CD4-positive, alpha-beta T cell (primary cell): ENCODE measurements around the gene MAML2. TPM values are rescaled to one million over a fixed set of nuclear protein-coding genes. Genes with fewer than 3 reads are reported as not detected.

Experiments used
- ATAC-seq: fragments of 200-7000 bp; cut with Tn5 transposase; one replicate; pipeline ENCODE4 v1.10.0; 2022; ENCODE audit warnings: mild to moderate bottlenecking; ENCODE audit not compliant: poor library complexity
- CTCF ChIA-PET: fragments of 350-600 bp; sonication (Branson Sonifier 250); formaldehyde crosslinking; loops from one replicate; lab custom pipeline; 2021; ENCODE audit warnings: antibody characterized with exemption, inconsistent platforms; lab: Charles Lee
- POLR2A ChIA-PET: fragments of 350-600 bp; sonication (Branson Sonifier 250); formaldehyde crosslinking; loops from one replicate; lab custom pipeline; 2021; ENCODE audit warnings: antibody characterized with exemption, inconsistent platforms; lab: Charles Lee
- DNase-seq, 14 experiments: peaks; one replicate each; pipeline ENCODE4 v3.0.0-alpha.2; 2013 to 2020; ENCODE audit warnings: mixed read lengths in 2 of 14
- H3K27ac ChIP-seq, 2 donors: one replicate each; pipeline versions ENCODE4 v1.5.1 to v1.7.0; 2013; ENCODE audit warnings: low read length in 2 of 2, low read depth in 1 of 2, mild to moderate bottlenecking in 1 of 2
- H3K27me3 ChIP-seq, 2 experiments: 1 replicate in 1 of 2; 2 replicates in 1 of 2; pipeline versions ENCODE4 v1.6.1 to v1.7.0; 2013; ENCODE audit warnings: low read length in 2 of 2, control low read depth in 1 of 2, mild to moderate bottlenecking in 1 of 2, moderate library complexity in 1 of 2; ENCODE audit not compliant: insufficient read depth in 2 of 2, control insufficient read depth in 1 of 2
- H3K36me3 ChIP-seq: one replicate; pipeline ENCODE4 v1.6.1; 2013; ENCODE audit warnings: low read length, control low read depth; ENCODE audit not compliant: insufficient read depth
- H3K4me1 ChIP-seq: one replicate; pipeline ENCODE4 v1.6.1; 2013; ENCODE audit warnings: low read length, control low read depth; ENCODE audit not compliant: insufficient read depth
- H3K4me3 ChIP-seq: one replicate; pipeline ENCODE4 v1.5.1; 2013; ENCODE audit warnings: mild to moderate bottlenecking, low read length, moderate library complexity
- H3K9me3 ChIP-seq, 2 experiments: 1 replicate in 1 of 2; 2 replicates in 1 of 2; pipeline versions ENCODE4 v1.6.1 to v1.7.0; 2013; ENCODE audit warnings: low read length in 2 of 2, mild to moderate bottlenecking in 2 of 2, control low read depth in 1 of 2, moderate library complexity in 1 of 2; ENCODE audit not compliant: control insufficient read depth in 1 of 2, insufficient read depth in 1 of 2
- H3K27ac Mint-ChIP-seq: one replicate; pipeline ENCODE4 v1.8.0; 2020; ENCODE audit warnings: mixed read lengths
- H3K27me3 Mint-ChIP-seq: one replicate; pipeline ENCODE4 v1.8.0; 2021; ENCODE audit warnings: mixed read lengths
- H3K36me3 Mint-ChIP-seq: one replicate; pipeline ENCODE4 v1.8.0; 2021; ENCODE audit warnings: low read depth, mixed read lengths
- H3K4me1 Mint-ChIP-seq: one replicate; pipeline ENCODE4 v1.8.0; 2021; ENCODE audit warnings: low read depth, mixed read lengths
- H3K4me3 Mint-ChIP-seq: one replicate; pipeline ENCODE4 v1.8.0; 2020; ENCODE audit warnings: mild to moderate bottlenecking, mixed read lengths
- H3K9me3 Mint-ChIP-seq: one replicate; pipeline ENCODE4 v1.8.0; 2020; ENCODE audit warnings: mixed read lengths
- intact Hi-C, 2 experiments: fragments of 100-400 bp; cut with DNase I in 1 of 2; cut with micrococcal nuclease in 1 of 2; formaldehyde crosslinking; loops; one replicate each; pipeline versions ENCODE4 v1.15.1 to v1.9.0; 2023 to 2025; cut with DNase I, micrococcal nuclease
- total RNA-seq, 174 experiments: library from RNA in 2 of 174; stranded (reverse) in 2 of 174; gene quantifications; one replicate each; pipeline ENCODE4 v1.2.3 and lab custom pipeline; 2021 to 2026
- TF ChIP-seq, protein P1 (sequence below): fragments of 200-600 bp; IDR thresholded peaks from one replicate; pipeline ENCODE4 v1.8.0; 2022; ENCODE audit warnings: antibody characterized with exemption, mild to moderate bottlenecking

MAML2 gene
- total RNA-seq, 2 experiments from 2014 or later: 58.8 to 59.8 TPM

GRCh38 chr11:96004862-96005261 is 338.1 kb downstream of the MAML2 start:
- Mint-ChIP-seq H3K36me3 (peaks cover 16% of the 10 kb centered on the region), H3K9me3 (peaks cover 7% of the 10 kb centered on the region), H3K4me3 (no peak overlapping the region), H3K27ac (no peak overlapping the region), H3K4me1 (peaks cover 43% of the 10 kb centered on the region), H3K27me3 (no peaks in the 10 kb centered on the region)
- Histone ChIP-seq H3K4me1 (no peaks in the 10 kb centered on the region), H3K27me3 (no peaks in the 10 kb centered on the region), H3K4me3 (no peak overlapping the region), H3K9me3 (no peaks in the 10 kb centered on the region), H3K36me3 (no peaks in the 10 kb centered on the region), H3K27ac (no peak overlapping the region)
- CTCF ChIA-PET: interaction anchor here (0.7 to 1.8 kb wide), 2 partner anchors 96 to 338 kb away, joined by 3 to 4 read pairs; partner anchors contain the start of gene MAML2
- DNase-seq (no peak), ATAC-seq (no peak)
- intact Hi-C loops: no loop called here
- TF ChIP-seq, protein P1, sequence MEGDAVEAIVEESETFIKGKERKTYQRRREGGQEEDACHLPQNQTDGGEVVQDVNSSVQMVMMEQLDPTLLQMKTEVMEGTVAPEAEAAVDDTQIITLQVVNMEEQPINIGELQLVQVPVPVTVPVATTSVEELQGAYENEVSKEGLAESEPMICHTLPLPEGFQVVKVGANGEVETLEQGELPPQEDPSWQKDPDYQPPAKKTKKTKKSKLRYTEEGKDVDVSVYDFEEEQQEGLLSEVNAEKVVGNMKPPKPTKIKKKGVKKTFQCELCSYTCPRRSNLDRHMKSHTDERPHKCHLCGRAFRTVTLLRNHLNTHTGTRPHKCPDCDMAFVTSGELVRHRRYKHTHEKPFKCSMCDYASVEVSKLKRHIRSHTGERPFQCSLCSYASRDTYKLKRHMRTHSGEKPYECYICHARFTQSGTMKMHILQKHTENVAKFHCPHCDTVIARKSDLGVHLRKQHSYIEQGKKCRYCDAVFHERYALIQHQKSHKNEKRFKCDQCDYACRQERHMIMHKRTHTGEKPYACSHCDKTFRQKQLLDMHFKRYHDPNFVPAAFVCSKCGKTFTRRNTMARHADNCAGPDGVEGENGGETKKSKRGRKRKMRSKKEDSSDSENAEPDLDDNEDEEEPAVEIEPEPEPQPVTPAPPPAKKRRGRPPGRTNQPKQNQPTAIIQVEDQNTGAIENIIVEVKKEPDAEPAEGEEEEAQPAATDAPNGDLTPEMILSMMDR: no peak
- POLR2A ChIA-PET: no interaction called here

DNA sequence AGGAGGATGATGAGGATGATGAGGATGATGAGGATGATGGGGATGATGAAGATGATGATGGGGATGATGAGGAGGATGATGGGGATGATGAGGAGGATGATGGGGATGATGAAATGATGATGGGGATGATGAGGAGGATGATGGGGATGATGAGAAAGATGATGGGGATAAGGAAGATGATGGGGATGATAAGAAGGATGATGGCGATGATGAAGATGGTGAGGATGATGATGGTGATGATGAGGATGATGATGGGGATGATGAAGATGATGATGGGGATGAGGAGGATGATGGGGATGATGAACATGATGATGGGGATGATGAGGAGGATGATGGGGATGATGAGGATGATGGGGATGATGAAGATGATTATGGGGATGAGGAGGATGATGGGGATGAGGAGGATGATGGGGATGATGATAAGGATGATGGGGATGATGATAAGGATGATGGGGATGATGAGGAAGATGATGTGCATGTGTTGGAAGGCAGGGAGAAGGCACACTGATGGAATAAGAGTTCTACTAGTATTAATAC is 340.2 kb downstream of the MAML2 start:
- Mint-ChIP-seq H3K9me3 (peaks cover 7% of the 10 kb centered on the region), H3K36me3 (peaks cover 16% of the 10 kb centered on the region), H3K4me1 (peaks cover 41% of the 10 kb centered on the region), H3K27ac (no peak overlapping the region), H3K27me3 (no peaks in the 10 kb centered on the region), H3K4me3 (no peak overlapping the region)
- ChIA-PET POLR2A (no interaction called here), CTCF (no interaction called here)
- intact Hi-C loops: no loop called here
- H3K27ac ChIP-seq: no peak overlapping the region
- H3K9me3 ChIP-seq: no peaks in the 10 kb centered on the region
- ATAC-seq (no peak), DNase-seq (no peak)
- no peak overlapping the region for H3K4me3 ChIP-seq
- TF ChIP-seq, protein P1: no peak
- no peaks in the 10 kb centered on the region for H3K4me1 ChIP-seq
- H3K36me3 ChIP-seq: no peaks in the 10 kb centered on the region
- H3K27me3 ChIP-seq: no peaks in the 10 kb centered on the region

DNA sequence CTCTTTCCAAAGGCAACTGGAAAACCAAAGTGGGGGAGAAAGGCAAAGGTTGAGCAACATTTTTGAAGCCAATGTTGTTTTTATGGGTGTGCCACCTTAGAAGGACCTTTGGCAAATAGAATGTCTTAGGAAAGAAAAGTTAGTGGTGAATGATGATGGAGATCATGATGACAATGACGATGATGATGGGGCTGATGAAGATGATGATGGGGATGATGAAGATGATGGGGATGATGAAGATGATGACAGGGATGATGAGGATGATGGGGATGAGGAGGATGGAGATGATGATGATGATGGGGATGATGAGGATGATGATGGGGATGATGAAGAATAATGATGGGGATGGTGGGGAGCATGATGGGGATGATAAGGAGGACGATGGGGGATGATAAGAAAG is 340.7 kb downstream of the MAML2 start:
- Mint-ChIP-seq H3K4me1 (peaks cover 41% of the 10 kb centered on the region), H3K36me3 (peaks cover 16% of the 10 kb centered on the region)
- no peak for DNase-seq

More for the DNA sequence above, 340.7 kb downstream of the MAML2 start:
- TF ChIP-seq, protein P1: no peak
- Histone ChIP-seq H3K27ac (no peak overlapping the region), H3K4me1 (no peaks in the 10 kb centered on the region), H3K36me3 (no peaks in the 10 kb centered on the region), H3K9me3 (no peaks in the 10 kb centered on the region), H3K4me3 (no peak overlapping the region), H3K27me3 (no peaks in the 10 kb centered on the region)
- Mint-ChIP-seq H3K9me3 (peaks cover 7% of the 10 kb centered on the region), H3K27ac (no peak overlapping the region), H3K4me3 (no peak overlapping the region), H3K27me3 (no peaks in the 10 kb centered on the region)
- intact Hi-C loops: no loop called here
- POLR2A ChIA-PET: no interaction called here
- ATAC-seq: no peak
- CTCF ChIA-PET: no interaction called here
